HFF-Myc (cell line): ENCODE results near the gene SPPL3.

Source experiments
- DNase-seq: peaks from one replicate; pipeline ENCODE4 v3.0.0-alpha.2; 2011; ENCODE audit warnings: low read depth; ENCODE audit errors: extremely low read depth
- H3K4me3 ChIP-seq: replicated peaks from 2 replicates; pipeline ENCODE4 v1.5.1; 2011; ENCODE audit warnings: low read depth, mild to moderate bottlenecking, control low read depth, low read length
- TF ChIP-seq, protein P1 (sequence below): IDR thresholded peaks from 2 replicates; pipeline ENCODE4 v1.5.1; 2012; ENCODE audit warnings: mild to moderate bottlenecking, low read depth, low read length, control low read depth; ENCODE audit errors: missing control alignments

SPPL3 gene

DNA sequence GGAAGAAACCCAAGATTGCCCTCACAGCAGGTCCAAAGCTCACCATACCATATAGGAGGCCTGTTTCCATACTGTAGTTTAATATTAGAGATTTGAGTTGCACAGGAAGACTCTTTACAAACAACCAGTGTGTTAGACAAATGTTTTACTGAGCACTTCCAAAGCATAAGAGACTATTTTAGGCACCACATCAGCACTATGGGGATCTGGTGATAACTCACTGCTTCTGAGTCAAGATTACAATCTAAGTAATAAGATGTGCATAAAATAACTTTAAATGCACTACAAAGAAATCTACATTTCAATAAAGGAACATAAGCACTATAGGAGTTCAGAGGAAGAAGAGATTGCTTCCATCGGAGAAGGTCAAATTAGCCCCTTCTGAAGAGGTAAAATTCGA is 71.4 kb downstream of the SPPL3 start:
- TF ChIP-seq, protein P1, sequence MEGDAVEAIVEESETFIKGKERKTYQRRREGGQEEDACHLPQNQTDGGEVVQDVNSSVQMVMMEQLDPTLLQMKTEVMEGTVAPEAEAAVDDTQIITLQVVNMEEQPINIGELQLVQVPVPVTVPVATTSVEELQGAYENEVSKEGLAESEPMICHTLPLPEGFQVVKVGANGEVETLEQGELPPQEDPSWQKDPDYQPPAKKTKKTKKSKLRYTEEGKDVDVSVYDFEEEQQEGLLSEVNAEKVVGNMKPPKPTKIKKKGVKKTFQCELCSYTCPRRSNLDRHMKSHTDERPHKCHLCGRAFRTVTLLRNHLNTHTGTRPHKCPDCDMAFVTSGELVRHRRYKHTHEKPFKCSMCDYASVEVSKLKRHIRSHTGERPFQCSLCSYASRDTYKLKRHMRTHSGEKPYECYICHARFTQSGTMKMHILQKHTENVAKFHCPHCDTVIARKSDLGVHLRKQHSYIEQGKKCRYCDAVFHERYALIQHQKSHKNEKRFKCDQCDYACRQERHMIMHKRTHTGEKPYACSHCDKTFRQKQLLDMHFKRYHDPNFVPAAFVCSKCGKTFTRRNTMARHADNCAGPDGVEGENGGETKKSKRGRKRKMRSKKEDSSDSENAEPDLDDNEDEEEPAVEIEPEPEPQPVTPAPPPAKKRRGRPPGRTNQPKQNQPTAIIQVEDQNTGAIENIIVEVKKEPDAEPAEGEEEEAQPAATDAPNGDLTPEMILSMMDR, result no peak
- H3K4me3 ChIP-seq, result no peak overlapping the region
- no peak for DNase-seq

DNA sequence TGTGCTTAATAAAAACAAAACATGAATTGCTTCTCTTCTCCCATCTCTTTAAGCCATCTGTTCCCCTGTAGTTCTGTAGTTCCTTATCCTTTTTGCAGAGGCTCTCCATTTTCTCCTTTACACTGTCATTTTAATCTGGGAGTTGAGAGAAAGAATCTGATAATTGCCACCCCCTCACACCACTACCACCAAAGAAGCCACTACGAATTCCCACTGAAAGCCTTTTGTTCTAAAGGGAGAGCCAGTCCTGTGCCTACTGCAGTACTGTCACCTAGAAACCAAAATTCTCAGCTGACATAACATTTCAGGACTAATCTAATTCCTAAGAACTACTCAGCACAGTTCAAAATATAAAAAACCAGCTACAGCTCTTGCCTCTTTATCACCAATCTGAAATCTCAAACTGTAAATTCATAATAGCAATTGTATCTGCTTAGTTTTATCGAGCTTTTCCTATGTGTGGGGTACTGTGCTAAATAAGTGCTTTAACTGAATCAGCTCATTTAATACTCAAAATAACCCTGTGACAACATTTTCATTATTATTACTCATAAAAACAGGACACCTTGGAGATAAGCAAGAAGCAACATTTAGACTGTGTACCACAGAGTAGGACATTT is 72.4 kb downstream of the SPPL3 start:
- H3K4me3 ChIP-seq, result no peak overlapping the region
- TF ChIP-seq, protein P1, result no peak
- DNase-seq, result no peak

DNA sequence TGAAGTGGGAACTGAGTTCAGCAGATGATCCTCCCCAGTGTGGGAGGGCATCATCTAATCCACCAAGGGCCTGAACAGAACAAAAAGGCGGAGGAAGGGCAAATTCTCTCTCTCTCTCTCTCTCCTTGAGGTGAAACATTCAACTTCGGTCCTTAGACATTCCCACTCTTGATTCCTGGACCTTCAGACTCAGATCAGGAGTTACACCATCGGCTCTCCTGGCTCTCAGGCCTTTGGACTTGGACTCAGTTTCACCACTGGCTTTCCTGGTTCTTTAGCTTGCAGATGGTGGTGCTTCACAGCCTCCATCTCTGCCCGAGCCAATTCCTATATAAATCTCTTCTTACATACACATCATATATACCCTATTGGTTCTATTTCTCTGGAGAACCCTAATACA is 73.2 kb downstream of the SPPL3 start:
- no peak overlapping the region for H3K4me3 ChIP-seq
- no peak for DNase-seq
- TF ChIP-seq, protein P1, result no peak

DNA sequence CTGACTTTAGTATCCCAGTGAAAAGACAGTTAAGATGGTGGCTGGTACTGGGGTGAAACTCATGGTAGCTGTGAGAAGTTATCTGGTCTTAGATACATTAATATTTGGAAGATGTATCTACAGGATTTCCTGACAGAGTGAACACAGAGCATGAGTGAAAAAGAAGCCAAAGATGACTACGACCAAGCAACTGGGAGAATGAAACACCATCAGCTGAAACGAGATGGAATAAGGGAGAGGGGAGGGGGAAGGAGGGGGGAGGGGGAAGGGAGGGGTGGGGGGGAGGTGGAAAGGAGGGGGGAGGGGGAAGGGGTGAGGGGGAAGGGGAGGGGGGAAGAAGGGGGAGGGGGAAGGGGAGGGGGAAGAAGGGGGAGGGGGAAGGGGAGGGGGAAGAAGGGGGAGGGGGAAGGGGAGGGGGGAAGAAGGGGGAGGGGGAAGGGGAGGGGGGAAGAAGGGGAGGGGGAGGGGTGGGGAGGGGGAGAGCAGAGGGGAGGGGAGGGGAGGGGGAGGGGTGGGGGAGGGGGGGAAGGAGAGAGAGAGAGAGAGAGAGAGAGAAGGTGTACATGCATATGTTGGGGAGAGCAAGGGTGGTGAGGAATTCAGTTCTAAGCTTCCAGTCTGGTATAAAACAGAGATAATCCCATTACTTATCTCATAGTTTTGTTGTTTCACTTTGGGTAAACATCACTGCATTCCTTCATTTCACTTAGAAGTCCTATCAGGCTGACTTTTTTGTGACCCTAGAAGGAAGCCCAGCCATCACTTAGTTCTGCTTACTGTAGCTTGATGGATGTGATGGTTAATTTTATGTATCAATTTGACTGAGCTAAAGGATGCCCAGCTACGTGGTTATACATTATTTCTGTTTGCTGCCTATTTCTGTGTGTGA is 73.9 kb downstream of the SPPL3 start:
- DNase-seq, result no peak
- TF ChIP-seq, protein P1, result no peak
- H3K4me3 ChIP-seq, result no peak overlapping the region

DNA sequence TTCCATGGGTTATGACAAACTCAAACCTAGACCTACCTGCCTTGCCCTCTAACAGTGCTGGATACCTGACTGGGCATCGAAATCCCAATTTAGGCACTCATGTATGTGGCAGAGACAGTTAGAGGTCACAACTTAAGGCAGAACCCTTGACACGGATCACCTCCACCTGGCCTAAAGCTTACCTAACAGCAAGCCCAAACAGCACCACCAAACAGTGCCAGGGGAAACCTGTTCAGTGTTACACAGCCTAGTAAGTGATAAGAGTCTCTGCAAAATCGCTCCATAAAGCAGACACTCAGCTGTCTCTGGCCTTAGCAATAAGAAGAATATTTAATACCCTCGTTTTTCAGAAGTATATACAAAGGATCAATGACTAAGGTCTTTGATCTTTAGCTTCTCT is 77.8 kb downstream of the SPPL3 start:
- no peak for DNase-seq
- TF ChIP-seq, protein P1, result no peak
- no peak overlapping the region for H3K4me3 ChIP-seq

DNA sequence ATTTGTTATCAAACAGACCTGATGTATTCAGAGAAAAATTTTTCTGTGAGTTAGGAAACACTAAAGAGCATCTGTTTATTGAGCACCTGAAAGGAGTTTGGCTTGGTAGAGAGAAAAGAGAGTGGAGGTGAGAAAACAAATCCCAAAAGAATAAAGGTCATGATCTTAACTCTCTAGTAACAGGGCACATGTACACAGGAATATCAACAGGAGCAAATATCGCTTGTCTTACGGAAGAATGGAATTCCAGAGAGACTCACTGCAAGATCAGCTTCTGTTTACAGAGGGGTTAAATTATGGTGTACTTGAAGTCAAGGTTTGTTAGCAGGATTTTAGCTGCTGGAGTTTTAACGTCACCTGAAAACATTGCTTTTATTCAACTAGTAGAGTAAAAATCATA is 78.8 kb downstream of the SPPL3 start:
- DNase-seq, result no peak
- TF ChIP-seq, protein P1, result no peak
- no peak overlapping the region for H3K4me3 ChIP-seq
